Liver (tissue), 9 donors: ENCODE data around the gene DIP2C. TPM values are rescaled to one million over a fixed set of nuclear protein-coding genes. Genes with fewer than 3 reads are reported as not detected.

Source experiments
- DNase-seq: peaks from one replicate; pipeline ENCODE4 v3.0.0-alpha.2; 2017; ENCODE audit warnings: low spot score
- H3K27ac ChIP-seq, 2 donors: one replicate each; pipeline ENCODE4 v1.7.0; 2013; ENCODE audit warnings: inconsistent platforms in 2 of 2, low read length in 2 of 2, control low read depth in 1 of 2, low read depth in 1 of 2, mild to moderate bottlenecking in 1 of 2
- H3K27me3 ChIP-seq, 4 donors: one replicate each; pipeline versions ENCODE4 v1.6.1 to v1.7.0; 2013; ENCODE audit warnings: low read length in 3 of 4, inconsistent platforms in 1 of 4, mild to moderate bottlenecking in 1 of 4, moderate library complexity in 1 of 4; ENCODE audit not compliant: control insufficient read depth in 4 of 4, insufficient read depth in 4 of 4
- H3K36me3 ChIP-seq, 4 donors: one replicate each; pipeline versions ENCODE4 v1.6.1 to v1.7.0; 2013; ENCODE audit warnings: low read length in 3 of 4, mild to moderate bottlenecking in 3 of 4, low read depth in 1 of 4, moderate library complexity in 1 of 4; ENCODE audit not compliant: control insufficient read depth in 4 of 4, insufficient read depth in 3 of 4
- H3K4me1 ChIP-seq, 4 donors: one replicate each; pipeline versions ENCODE4 v1.6.1 to v1.7.0; 2013; ENCODE audit warnings: low read length in 3 of 4, mild to moderate bottlenecking in 3 of 4, moderate library complexity in 1 of 4; ENCODE audit not compliant: control insufficient read depth in 4 of 4, insufficient read depth in 4 of 4
- H3K4me3 ChIP-seq, 3 donors: one replicate each; pipeline versions ENCODE4 v1.6.1 to v1.7.0; 2013; ENCODE audit warnings: low read length in 3 of 3, control low read depth in 1 of 3, low read depth in 1 of 3, mild to moderate bottlenecking in 1 of 3
- H3K9ac ChIP-seq, 2 donors: one replicate each; pipeline ENCODE4 v1.7.0; 2013; ENCODE audit warnings: low read length in 2 of 2, mild to moderate bottlenecking in 2 of 2, moderate library complexity in 2 of 2, control low read depth in 1 of 2, low read depth in 1 of 2
- H3K9me3 ChIP-seq, 4 donors: one replicate each; pipeline versions ENCODE4 v1.6.1 to v1.7.0; 2013; ENCODE audit warnings: low read length in 3 of 4; ENCODE audit not compliant: control insufficient read depth in 4 of 4
- FOXA2 ChIP-seq: IDR thresholded peaks from 2 replicates; pipeline ENCODE4 v1.6.1; 2016; ENCODE audit warnings: antibody characterized with exemption
- HNF4G ChIP-seq: IDR thresholded peaks from 2 replicates; pipeline ENCODE4 v1.6.1; 2016; ENCODE audit warnings: antibody characterized with exemption
- NR2F2 ChIP-seq: IDR thresholded peaks from 2 replicates; pipeline ENCODE4 v1.6.1; 2016; ENCODE audit warnings: antibody characterized with exemption
- RAD21 ChIP-seq, 2 donors: IDR thresholded peaks; 2 replicates each; pipeline ENCODE4 v1.6.1; 2016; ENCODE audit warnings: antibody characterized with exemption in 2 of 2, mild to moderate bottlenecking in 2 of 2
- RXRA ChIP-seq, 2 donors: IDR thresholded peaks; 2 replicates each; pipeline ENCODE4 v1.6.1; 2017 to 2018; ENCODE audit warnings: antibody characterized with exemption in 2 of 2, mild to moderate bottlenecking in 1 of 2
- ZBTB33 ChIP-seq: IDR thresholded peaks from 2 replicates; pipeline ENCODE4 v1.6.1; 2016; ENCODE audit warnings: antibody characterized with exemption
- WGBS: extraction: QIAGEN DNeasy Blood & Tissue Kit; methylation state at CpG from one replicate; pipeline ENCODE4 v1.1.7; 2013; 5-methylcytosine and 5-hydroxymethylcytosine counted together
- polyA plus RNA-seq, 2 donors: library from polyadenylated mRNA; stranded (reverse) in 1 of 2; unstranded in 1 of 2; fragments of 200-250 nt in 1 of 2; fragments of >200 nt in 1 of 2; fragmentation: Nextera tagmentation in 1 of 2; extraction: Ambion mirVana in 1 of 2; gene quantifications; one replicate each; pipeline versions ENCODE4 v1.2.1 to v1.2.3, GENCODE V29; 2013 to 2015
- total RNA-seq, 2 donors: library from RNA; depleted of rRNA; stranded (reverse); fragments of >200 nt; gene quantifications; one replicate each; pipeline ENCODE4 v1.2.3, GENCODE V29; 2014
- TF ChIP-seq, protein P1 (sequence below): fragments of 150-350 bp; IDR thresholded peaks from 2 replicates; pipeline ENCODE4 v1.5.1; 2017; ENCODE audit warnings: improper control_type of control experiment, low read depth, low read length; ENCODE audit not compliant: missing input control
- TF ChIP-seq, protein P2 (sequence below): IDR thresholded peaks from 2 replicates; pipeline ENCODE4 v1.6.1; 2016; ENCODE audit warnings: antibody characterized with exemption
- TF ChIP-seq, protein P3 (sequence below): IDR thresholded peaks from 2 replicates; pipeline ENCODE4 v1.6.1; 2016; ENCODE audit warnings: antibody characterized with exemption, mild to moderate bottlenecking
- donor health status: healthy.
- donor health status: healthy.
- donor health status: healthy.
- donor health status: healthy.
- donor health status: healthy.

The DIP2C gene
- total and polyA plus RNA-seq, 4 donors, result 4.2 to 12.2 (median 5.7) TPM

- Histone ChIP-seq H3K4me3 (no peak overlapping the region), H3K27ac (no peak overlapping the region), H3K9ac (no peak overlapping the region), H3K27me3 (no peaks in the 10 kb centered on the region), H3K4me1 (peaks cover 13 to 49% (median 39%) of the 10 kb centered on the region in 4 donors), H3K9me3 (no peaks in the 10 kb centered on the region), H3K36me3 (peaks cover 0 to 2% (median under 1%) of the 10 kb centered on the region in 4 donors)
- 78% methylated on average over 6 of the region's 6 CpGs for WGBS
- DNase-seq, result no peak
- TF ChIP-seq, protein P1, sequence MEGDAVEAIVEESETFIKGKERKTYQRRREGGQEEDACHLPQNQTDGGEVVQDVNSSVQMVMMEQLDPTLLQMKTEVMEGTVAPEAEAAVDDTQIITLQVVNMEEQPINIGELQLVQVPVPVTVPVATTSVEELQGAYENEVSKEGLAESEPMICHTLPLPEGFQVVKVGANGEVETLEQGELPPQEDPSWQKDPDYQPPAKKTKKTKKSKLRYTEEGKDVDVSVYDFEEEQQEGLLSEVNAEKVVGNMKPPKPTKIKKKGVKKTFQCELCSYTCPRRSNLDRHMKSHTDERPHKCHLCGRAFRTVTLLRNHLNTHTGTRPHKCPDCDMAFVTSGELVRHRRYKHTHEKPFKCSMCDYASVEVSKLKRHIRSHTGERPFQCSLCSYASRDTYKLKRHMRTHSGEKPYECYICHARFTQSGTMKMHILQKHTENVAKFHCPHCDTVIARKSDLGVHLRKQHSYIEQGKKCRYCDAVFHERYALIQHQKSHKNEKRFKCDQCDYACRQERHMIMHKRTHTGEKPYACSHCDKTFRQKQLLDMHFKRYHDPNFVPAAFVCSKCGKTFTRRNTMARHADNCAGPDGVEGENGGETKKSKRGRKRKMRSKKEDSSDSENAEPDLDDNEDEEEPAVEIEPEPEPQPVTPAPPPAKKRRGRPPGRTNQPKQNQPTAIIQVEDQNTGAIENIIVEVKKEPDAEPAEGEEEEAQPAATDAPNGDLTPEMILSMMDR, result no peak
These were observed 383.3 kb downstream of the DIP2C start for GRCh38 chr10:306007-306674.

GRCh38 chr10:305034-305433, 384.4 kb downstream of the DIP2C start:
- Histone ChIP-seq H3K27ac (no peak overlapping the region), H3K9me3 (no peaks in the 10 kb centered on the region), H3K9ac (no peak overlapping the region), H3K27me3 (no peaks in the 10 kb centered on the region), H3K4me1 (peaks cover 11 to 41% (median 32%) of the 10 kb centered on the region in 4 donors), H3K36me3 (peaks cover 0 to 4% (median under 1%) of the 10 kb centered on the region in 4 donors), H3K4me3 (no peak overlapping the region)
- WGBS, result 95% methylated on average over 4 of the region's 4 CpGs
- DNase-seq, result no peak
- TF ChIP-seq, protein P2, sequence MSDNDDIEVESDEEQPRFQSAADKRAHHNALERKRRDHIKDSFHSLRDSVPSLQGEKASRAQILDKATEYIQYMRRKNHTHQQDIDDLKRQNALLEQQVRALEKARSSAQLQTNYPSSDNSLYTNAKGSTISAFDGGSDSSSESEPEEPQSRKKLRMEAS, result no peak
- TF ChIP-seq FOXA2 (no peak), ZBTB33 (no peak), NR2F2 (no peak), HNF4G (no peak), RAD21 (IDR thresholded peaks at IDR 0.05) (no peak), RXRA (IDR thresholded peaks at IDR 0.05) (no peak)
- TF ChIP-seq, protein P3, sequence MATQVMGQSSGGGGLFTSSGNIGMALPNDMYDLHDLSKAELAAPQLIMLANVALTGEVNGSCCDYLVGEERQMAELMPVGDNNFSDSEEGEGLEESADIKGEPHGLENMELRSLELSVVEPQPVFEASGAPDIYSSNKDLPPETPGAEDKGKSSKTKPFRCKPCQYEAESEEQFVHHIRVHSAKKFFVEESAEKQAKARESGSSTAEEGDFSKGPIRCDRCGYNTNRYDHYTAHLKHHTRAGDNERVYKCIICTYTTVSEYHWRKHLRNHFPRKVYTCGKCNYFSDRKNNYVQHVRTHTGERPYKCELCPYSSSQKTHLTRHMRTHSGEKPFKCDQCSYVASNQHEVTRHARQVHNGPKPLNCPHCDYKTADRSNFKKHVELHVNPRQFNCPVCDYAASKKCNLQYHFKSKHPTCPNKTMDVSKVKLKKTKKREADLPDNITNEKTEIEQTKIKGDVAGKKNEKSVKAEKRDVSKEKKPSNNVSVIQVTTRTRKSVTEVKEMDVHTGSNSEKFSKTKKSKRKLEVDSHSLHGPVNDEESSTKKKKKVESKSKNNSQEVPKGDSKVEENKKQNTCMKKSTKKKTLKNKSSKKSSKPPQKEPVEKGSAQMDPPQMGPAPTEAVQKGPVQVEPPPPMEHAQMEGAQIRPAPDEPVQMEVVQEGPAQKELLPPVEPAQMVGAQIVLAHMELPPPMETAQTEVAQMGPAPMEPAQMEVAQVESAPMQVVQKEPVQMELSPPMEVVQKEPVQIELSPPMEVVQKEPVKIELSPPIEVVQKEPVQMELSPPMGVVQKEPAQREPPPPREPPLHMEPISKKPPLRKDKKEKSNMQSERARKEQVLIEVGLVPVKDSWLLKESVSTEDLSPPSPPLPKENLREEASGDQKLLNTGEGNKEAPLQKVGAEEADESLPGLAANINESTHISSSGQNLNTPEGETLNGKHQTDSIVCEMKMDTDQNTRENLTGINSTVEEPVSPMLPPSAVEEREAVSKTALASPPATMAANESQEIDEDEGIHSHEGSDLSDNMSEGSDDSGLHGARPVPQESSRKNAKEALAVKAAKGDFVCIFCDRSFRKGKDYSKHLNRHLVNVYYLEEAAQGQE, result no peak
